ENCODE measurements around the gene SLC23A1.
A peak's percentile ranks its signal among the peaks of the same experiment; 100 is the strongest.
"Not testable (repeated sequence)": the region's sequence is repeated elsewhere in the genome, so short reads cannot be mapped to it uniquely, and the experiment has no call there.

The SLC23A1 gene

DNA sequence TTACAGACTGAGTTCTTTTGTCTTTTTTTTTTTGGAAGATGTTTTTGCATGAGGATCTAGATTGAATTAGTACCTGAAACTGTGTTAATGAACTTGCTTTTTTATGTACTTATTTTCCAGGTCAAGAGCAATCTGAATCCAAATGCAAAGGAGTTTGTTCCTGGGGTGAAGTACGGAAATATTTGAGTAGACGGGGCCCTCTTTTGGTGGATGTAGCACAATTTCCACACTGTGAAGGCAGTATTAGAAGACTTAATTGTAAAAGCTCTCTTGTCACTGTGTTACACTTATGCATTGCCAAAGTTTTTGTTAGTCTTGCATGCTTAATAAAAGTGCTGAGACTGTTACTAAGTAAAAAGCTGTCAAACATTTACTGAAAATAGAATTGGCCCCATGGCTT, 14.5 kb downstream of the SLC23A1 start:
- no peak for DNase-seq

- no peak for DNase-seq
These were observed 18.6 kb downstream of the SLC23A1 start for GRCh38 chr5:139364466-139364865.

DNA sequence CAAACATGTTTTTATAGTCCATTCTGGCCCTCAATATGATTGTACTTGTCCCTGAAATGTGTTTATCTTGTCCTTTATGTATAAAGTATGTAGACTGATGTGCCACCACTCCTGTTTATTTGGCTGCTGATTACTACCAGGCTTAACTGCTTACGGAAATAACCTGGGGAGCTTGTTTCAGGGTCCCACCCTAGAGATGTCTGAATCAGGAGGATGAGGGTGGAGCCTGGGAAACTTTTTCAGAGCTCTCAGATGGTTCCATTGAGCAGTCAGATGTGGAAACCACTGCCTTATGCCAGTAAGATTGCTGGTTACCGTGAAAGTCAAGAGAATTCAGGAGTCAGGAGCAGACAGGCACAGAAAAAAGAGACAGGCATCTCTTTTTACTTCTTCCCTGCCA, 19.2 kb downstream of the SLC23A1 start:
- DNase-seq = no peak

GRCh38 chr5:139361835-139362429, 21.2 kb downstream of the SLC23A1 start:
- DNase-seq = no peak

- DNase-seq = no peak
These were observed 22.7 kb downstream of the SLC23A1 start for GRCh38 chr5:139360384-139360783.

DNA sequence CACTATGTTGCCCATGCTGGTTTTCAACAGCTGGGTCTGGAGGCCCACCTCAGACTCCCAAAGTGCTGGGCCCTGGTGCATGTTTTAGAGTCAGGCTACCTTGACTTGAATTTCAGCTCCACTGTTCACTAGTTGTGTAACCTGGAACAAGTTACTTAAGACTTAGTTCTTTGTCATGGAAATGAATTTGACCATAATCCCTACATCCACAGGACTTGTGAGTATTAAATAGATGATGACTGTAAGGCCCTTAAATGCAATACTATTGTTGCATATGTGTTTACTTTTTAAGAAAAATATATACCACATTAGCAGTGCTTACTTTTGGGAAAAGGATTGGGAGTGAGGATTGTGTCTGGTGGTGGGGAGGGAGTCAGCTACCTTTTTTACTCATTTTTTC, 25.0 kb downstream of the SLC23A1 start:
- DNase-seq = no peak

- DNase-seq = not testable (repeated sequence)
These were observed 27.2 kb downstream of the SLC23A1 start for GRCh38 chr5:139355900-139356299.

DNA sequence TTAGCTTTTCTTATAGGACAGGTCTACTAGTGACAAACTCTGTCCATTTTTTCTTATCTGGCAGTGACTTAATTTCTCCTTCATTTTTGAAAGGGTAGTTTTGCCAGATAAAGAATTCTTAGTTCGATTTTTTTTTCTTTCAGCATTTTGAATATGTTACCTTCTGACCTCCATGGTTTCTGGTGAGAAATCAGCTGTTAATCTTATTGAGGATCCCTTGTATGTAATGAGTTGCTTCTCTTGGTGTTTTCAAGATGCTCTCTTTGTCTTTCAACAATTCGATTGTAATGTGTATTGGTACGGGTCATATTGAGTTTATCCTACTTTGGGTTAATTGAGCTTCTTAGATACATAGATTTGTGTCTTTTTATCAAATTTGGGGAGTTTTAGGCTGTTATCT, 28.9 kb downstream of the SLC23A1 start:
- no peak for DNase-seq

- not testable (repeated sequence) for DNase-seq
These were observed 35.2 kb downstream of the SLC23A1 start for GRCh38 chr5:139347863-139348262.

DNA sequence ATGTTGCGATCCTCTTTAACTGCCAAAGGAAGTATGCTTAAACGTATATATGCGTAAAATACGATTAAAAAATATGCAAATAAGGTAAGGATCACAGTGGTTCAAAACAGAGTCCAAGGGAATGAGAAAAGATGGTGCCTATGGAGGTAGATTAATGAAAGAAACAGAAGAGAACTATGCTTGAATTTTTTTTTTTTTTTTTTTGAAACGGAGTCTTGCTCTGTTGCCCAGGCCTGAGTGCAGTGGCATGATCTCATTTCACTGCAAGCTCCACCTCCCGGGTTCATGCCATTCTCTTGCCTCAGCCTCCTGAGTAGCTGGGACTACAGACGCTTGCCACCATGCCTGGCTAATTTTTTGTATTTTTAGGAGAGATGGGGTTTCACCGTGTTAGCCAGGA, 37.7 kb downstream of the SLC23A1 start:
- not testable (repeated sequence) for DNase-seq

- DNase-seq = no peak
These were observed 38.9 kb downstream of the SLC23A1 start for GRCh38 chr5:139344177-139344576.

GRCh38 chr5:139343476-139343875, 39.6 kb downstream of the SLC23A1 start:
- no peak for DNase-seq

DNA sequence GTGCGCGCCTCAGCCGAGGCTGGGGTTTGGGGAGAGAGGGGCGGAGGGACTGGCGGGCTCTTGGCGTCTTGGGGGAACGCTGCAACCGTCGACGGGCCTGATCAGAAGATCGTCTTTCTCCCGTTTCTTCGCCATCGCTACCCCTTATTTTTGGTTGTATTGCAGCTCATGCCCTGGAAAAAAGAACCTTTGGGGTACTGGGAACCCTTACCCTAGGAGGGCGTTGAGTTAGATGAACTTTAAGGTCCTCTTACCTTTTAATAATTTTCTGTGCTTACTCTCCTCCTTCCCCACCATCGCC, 40.7 kb downstream of the SLC23A1 start:
- no peak for DNase-seq

DNA sequence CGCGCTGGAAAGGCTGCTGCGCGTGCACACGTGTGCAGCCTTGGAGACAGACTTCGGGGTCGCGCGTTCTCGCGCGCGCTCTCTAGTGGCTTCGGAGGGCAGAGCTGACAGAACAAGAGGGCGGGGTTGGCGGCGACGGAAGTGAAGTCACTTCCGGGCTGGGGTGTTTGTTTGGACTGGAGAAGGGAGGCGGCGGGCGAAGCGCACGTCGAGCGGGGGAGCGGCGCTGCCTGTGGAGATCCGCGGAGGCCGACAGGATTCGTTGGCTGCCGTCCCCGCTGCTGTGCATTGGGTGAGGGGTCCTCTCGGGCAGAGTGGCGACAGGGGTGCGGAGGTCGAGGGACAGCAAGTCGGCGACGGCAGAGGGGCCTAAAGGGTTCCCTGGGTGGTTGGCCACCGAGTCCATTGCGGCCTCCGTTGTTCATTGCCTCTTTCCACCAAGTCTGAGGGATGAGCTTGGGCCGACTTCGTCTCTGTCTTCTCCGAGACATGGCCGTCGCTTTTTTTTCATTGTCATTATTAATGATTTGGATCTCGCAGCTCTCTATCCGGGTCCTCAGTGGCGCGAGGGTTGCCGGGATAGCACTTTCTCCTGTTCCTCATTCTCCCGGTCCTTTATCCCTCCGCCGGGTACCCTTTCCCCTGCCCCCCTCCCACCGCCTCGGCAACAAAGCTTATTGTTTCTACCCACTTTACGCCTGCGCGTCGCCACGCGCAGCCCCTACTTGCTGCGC, 41.2 kb downstream of the SLC23A1 start, which contains the start of gene PAIP2:
Gene PAIP2, plus strand, starts transcription at position 166 of the 734 bp plus-strand sequence. CDS start 21,931 bp downstream, outside the sequence.
- peak; percentile 97 to 98 for DNase-seq

- no peak for DNase-seq
These were observed 41.9 kb downstream of the SLC23A1 start for GRCh38 chr5:139341187-139341688.

- no peak for DNase-seq
These were observed 43.0 kb downstream of the SLC23A1 start for GRCh38 chr5:139340051-139340450.

- no peak for DNase-seq
These were observed 47.3 kb downstream of the SLC23A1 start for GRCh38 chr5:139335811-139336210.
